Testis (tissue), 2 donors: ENCODE results near the gene SUZ12.
"Not testable (repeated sequence)": the region's sequence is repeated elsewhere in the genome, so short reads cannot be mapped to it uniquely, and the experiment has no call there.

Source experiments
- CTCF ChIP-seq, 3 experiments: fragments of 450-650 bp in 2 of 3; fragments of 200-600 bp in 1 of 3; sonication (generic) in 1 of 3; IDR thresholded peaks; one replicate each; pipeline ENCODE4 v1.5.1; 2016 to 2019; ENCODE audit warnings: antibody characterized with exemption in 3 of 3, mild to moderate bottlenecking in 2 of 3, moderate library complexity in 1 of 3
- POLR2A ChIP-seq: fragments of 450-650 bp; IDR thresholded peaks from one replicate; pipeline ENCODE4 v1.6.1; 2017; ENCODE audit warnings: antibody characterized with exemption, mild to moderate bottlenecking, moderate library complexity

GRCh38 chr17:32040246-32040645 is 103.4 kb downstream of the SUZ12 start:
- TF ChIP-seq CTCF (IDR thresholded peaks at IDR 0.05); POLR2A: not testable (repeated sequence)
